ENCODE results near the gene BMI1.

The BMI1 gene

GRCh38 chr10:22319980-22320558, 830 bp upstream of the BMI1 start:
- DNase-seq, result peak in 1 of 2 donors; percentile 48

GRCh38 chr10:22321156-22321923, 441 bp downstream of the BMI1 start:
- peak in 1 of 2 donors; percentile 51 for DNase-seq

GRCh38 chr10:22321924-22322640, 1.2 kb downstream of the BMI1 start:
- DNase-seq, result no peak

GRCh38 chr10:22322641-22323160, 1.8 kb downstream of the BMI1 start:
- DNase-seq, result no peak

- no peak for DNase-seq
Observed at GRCh38 chr10:22323538-22324305, 2.8 kb downstream of the BMI1 start.

- DNase-seq, result no peak
Observed at GRCh38 chr10:22324413-22324812, 3.5 kb downstream of the BMI1 start.

GRCh38 chr10:22324893-22325271, 4.0 kb downstream of the BMI1 start:
- DNase-seq, result no peak

GRCh38 chr10:22325272-22326144, 4.6 kb downstream of the BMI1 start:
- DNase-seq, result peak in 1 of 2 donors; percentile 47

- no peak for DNase-seq
Observed at GRCh38 chr10:22326145-22326702, 5.3 kb downstream of the BMI1 start.

GRCh38 chr10:22329150-22329549, 8.3 kb downstream of the BMI1 start:
- DNase-seq, result no peak

GRCh38 chr10:22332116-22332692, 11.3 kb downstream of the BMI1 start:
- no peak for DNase-seq

- peak in 1 of 2 donors; percentile 51 for DNase-seq
Observed at GRCh38 chr10:22333167-22333974, 12.5 kb downstream of the BMI1 start.

- DNase-seq, result no peak
Observed at GRCh38 chr10:22333975-22334282, 13.0 kb downstream of the BMI1 start.

- peak in 1 of 2 donors; percentile 18 for DNase-seq
Observed at GRCh38 chr10:22334414-22335172, 13.7 kb downstream of the BMI1 start.

- DNase-seq, result peak; percentile 61 to 73
Observed at GRCh38 chr10:22335173-22335933, 14.5 kb downstream of the BMI1 start.

GRCh38 chr10:22338185-22338900, 17.4 kb downstream of the BMI1 start:
- peak in 1 of 2 donors; percentile 16 for DNase-seq

GRCh38 chr10:22338931-22339330, 18.0 kb downstream of the BMI1 start:
- peak; percentile 55 to 80 for DNase-seq

- DNase-seq, result no peak
Observed at GRCh38 chr10:22339761-22340328, 18.9 kb downstream of the BMI1 start.

Data from inflammatory macrophage treated with lipopolysaccharide for 1 hour (primary cell).